OCI-LY1 (cell line): ENCODE data around the gene RASGRF1.

Experiments used
- H2AFZ ChIP-seq: fragments of 200-600 bp; sonication (generic), shearing (Covaris generic); 2 replicates; pipeline ENCODE4 v1.6.0; 2014; ENCODE audit warnings: antibody characterized with exemption, mild to moderate bottlenecking, low read length
- H3F3A ChIP-seq: fragments of 200-600 bp; sonication (generic), shearing (Covaris generic); 2 replicates; pipeline ENCODE4 v1.6.0; 2014; ENCODE audit warnings: mild to moderate bottlenecking, antibody characterized with exemption, low read length, moderate library complexity; ENCODE audit not compliant: insufficient read depth
- H3K27ac ChIP-seq: fragments of 200-600 bp; sonication (generic); 2 replicates; pipeline ENCODE4 v1.5.1; 2014; ENCODE audit warnings: low read length, mixed run types, mild to moderate bottlenecking, low read depth; ENCODE audit not compliant: poor library complexity, severe bottlenecking
- H3K27me3 ChIP-seq: fragments of 200-600 bp; sonication (generic); 2 replicates; pipeline ENCODE4 v1.6.0; 2014; ENCODE audit warnings: antibody characterized with exemption, mild to moderate bottlenecking, low read length, moderate library complexity; ENCODE audit not compliant: insufficient read depth
- H3K36me3 ChIP-seq: fragments of 200-600 bp; sonication (generic); 2 replicates; pipeline ENCODE4 v1.6.1; 2014; ENCODE audit warnings: mild to moderate bottlenecking, antibody characterized with exemption, low read length, moderate library complexity, mixed read lengths; ENCODE audit not compliant: insufficient read depth
- H3K4me1 ChIP-seq: fragments of 200-600 bp; sonication (generic); 2 replicates; pipeline ENCODE4 v1.5.1; 2014; ENCODE audit warnings: mild to moderate bottlenecking, low read length, moderate library complexity; ENCODE audit not compliant: insufficient read depth, severe bottlenecking
- H3K4me2 ChIP-seq: fragments of 200-600 bp; sonication (generic), shearing (Covaris generic); 2 replicates; pipeline ENCODE4 v1.6.1; 2014; ENCODE audit warnings: low read length
- H3K4me3 ChIP-seq: fragments of 200-600 bp; sonication (generic); 2 replicates; pipeline ENCODE4 v1.5.1; 2014; ENCODE audit warnings: low read length, low read depth, mild to moderate bottlenecking, mixed read lengths; ENCODE audit not compliant: poor library complexity, severe bottlenecking
- H3K79me2 ChIP-seq: fragments of 200-600 bp; shearing (Covaris generic); 2 replicates; pipeline ENCODE4 v1.6.1; 2016; ENCODE audit warnings: mixed run types, low read length, mixed read lengths; ENCODE audit not compliant: insufficient read depth
- H3K9ac ChIP-seq: fragments of 200-600 bp; sonication (generic), shearing (Covaris generic); 2 replicates; pipeline ENCODE4 v1.6.1; 2014; ENCODE audit warnings: mild to moderate bottlenecking, low read length, mixed read lengths
- H3K9me2 ChIP-seq: fragments of 200-600 bp; sonication (generic), shearing (Covaris generic); 2 replicates; pipeline ENCODE4 v1.6.1; 2014; ENCODE audit warnings: low read depth, mild to moderate bottlenecking, low read length, mixed read lengths
- H3K9me3 ChIP-seq: fragments of 200-600 bp; shearing (Covaris generic); 2 replicates; pipeline ENCODE4 v1.6.1; 2014; ENCODE audit warnings: low read length, mixed read lengths
- H4K20me1 ChIP-seq: fragments of 200-600 bp; sonication (generic), shearing (Covaris generic); 2 replicates; pipeline ENCODE4 v1.6.0; 2016; ENCODE audit warnings: mild to moderate bottlenecking, low read length; ENCODE audit not compliant: insufficient read depth
- EZH2 ChIP-seq: fragments of 200-600 bp; sonication (generic), shearing (Covaris generic); IDR thresholded peaks from 2 replicates; pipeline ENCODE4 v1.8.0; 2017; ENCODE audit warnings: borderline replicate concordance, mixed run types, mild to moderate bottlenecking, antibody characterized with exemption, low read length, moderate library complexity, mixed read lengths
- TF ChIP-seq, protein P1 (sequence below): fragments of 200-600 bp; sonication (generic), shearing (Covaris generic); IDR thresholded peaks from 2 replicates; pipeline ENCODE4 v1.5.1; 2017; ENCODE audit warnings: mild to moderate bottlenecking, antibody characterized with exemption, low read length, moderate library complexity, mixed read lengths

Gene RASGRF1

DNA sequence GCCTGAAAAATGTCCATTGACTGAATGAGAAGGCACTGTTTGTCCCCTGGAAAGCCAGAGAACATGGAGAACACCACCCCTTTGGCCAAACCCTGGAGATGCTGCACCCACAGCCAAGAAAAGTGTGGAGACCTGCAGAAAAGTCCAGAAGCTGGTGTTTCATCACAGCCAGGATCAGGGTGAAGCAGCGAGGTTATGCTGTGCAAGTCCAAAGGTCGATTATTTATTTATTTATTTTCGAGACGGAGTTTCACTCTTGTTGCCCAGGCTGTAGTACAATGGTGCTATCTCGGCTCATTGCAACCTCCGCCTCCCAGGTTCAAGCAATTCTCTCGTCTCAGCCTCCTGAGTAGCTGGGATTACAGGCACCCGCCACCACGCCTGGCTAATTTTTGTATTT lies 140.2 kb downstream of the RASGRF1 start:
- peaks cover 12% of the 10 kb centered on the region for H3K4me1 ChIP-seq
- no peaks in the 10 kb centered on the region for H3K36me3 ChIP-seq
- no peak overlapping the region for H2AFZ ChIP-seq
- H4K20me1 ChIP-seq, result no peaks in the 10 kb centered on the region
- H3K9ac ChIP-seq, result no peak overlapping the region
- no peak overlapping the region for H3K27ac ChIP-seq
- no peaks in the 10 kb centered on the region for H3K79me2 ChIP-seq
- H3K4me2 ChIP-seq, result no peak overlapping the region
- H3K27me3 ChIP-seq, result no peaks in the 10 kb centered on the region
- H3F3A ChIP-seq, result no peaks in the 10 kb centered on the region
- no peak for TF ChIP-seq EZH2
- TF ChIP-seq, protein P1, sequence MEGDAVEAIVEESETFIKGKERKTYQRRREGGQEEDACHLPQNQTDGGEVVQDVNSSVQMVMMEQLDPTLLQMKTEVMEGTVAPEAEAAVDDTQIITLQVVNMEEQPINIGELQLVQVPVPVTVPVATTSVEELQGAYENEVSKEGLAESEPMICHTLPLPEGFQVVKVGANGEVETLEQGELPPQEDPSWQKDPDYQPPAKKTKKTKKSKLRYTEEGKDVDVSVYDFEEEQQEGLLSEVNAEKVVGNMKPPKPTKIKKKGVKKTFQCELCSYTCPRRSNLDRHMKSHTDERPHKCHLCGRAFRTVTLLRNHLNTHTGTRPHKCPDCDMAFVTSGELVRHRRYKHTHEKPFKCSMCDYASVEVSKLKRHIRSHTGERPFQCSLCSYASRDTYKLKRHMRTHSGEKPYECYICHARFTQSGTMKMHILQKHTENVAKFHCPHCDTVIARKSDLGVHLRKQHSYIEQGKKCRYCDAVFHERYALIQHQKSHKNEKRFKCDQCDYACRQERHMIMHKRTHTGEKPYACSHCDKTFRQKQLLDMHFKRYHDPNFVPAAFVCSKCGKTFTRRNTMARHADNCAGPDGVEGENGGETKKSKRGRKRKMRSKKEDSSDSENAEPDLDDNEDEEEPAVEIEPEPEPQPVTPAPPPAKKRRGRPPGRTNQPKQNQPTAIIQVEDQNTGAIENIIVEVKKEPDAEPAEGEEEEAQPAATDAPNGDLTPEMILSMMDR, result no peak
- H3K4me3 ChIP-seq, result no peak overlapping the region
- H3K9me3 ChIP-seq, result no peaks in the 10 kb centered on the region
- H3K9me2 ChIP-seq, result no peaks in the 10 kb centered on the region

DNA sequence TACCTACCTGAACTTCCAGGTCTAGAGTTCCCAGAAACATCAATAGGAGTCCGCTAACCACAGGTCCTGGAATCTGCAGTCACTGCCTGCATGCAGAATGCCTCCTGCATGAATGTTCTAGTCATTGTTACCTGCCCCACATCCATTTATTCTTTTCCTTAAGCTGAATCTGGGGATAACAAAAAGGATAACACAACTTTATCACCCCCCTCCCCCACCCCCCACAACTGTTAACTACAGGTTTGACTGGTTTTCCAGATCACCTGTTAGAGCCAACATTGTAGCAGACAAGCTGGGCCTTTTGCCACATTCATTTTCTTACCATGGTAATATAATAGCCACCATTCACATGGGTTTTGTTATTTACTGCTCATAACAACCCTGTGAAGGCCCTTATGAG lies 141.1 kb downstream of the RASGRF1 start:
- no peak overlapping the region for H2AFZ ChIP-seq
- no peak for TF ChIP-seq EZH2
- TF ChIP-seq, protein P1, result no peak
- H3K9ac ChIP-seq, result no peak overlapping the region
- H3K36me3 ChIP-seq, result no peaks in the 10 kb centered on the region
- peaks cover 14% of the 10 kb centered on the region for H3K4me1 ChIP-seq
- H3F3A ChIP-seq, result no peaks in the 10 kb centered on the region
- H3K27me3 ChIP-seq, result no peaks in the 10 kb centered on the region
- H3K9me3 ChIP-seq, result no peaks in the 10 kb centered on the region
- no peak overlapping the region for H3K4me2 ChIP-seq
- no peak overlapping the region for H3K4me3 ChIP-seq
- no peaks in the 10 kb centered on the region for H4K20me1 ChIP-seq
- H3K27ac ChIP-seq, result no peak overlapping the region
- no peaks in the 10 kb centered on the region for H3K9me2 ChIP-seq
- no peaks in the 10 kb centered on the region for H3K79me2 ChIP-seq

DNA sequence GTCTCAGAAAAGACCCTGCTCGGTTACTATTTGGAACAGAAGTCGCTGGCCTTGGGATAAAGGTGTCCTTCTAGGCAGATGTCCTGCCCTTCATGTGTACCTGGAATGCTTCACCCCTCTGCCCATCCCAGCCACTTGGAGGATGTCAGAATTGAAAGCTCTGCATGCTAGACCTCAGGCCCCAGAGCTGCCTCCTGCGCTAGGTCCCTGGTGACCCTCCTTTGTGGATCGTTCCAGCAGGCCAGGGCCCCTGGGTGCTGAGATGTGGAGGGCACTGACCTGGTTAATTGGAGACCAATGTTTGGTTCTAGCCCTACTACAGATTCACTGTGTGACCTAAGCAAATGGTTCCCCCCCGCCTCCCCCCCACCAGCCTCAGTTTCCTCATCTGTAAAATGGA lies 143.1 kb downstream of the RASGRF1 start:
- no peak overlapping the region for H3K9ac ChIP-seq
- 0 out of 2 replicates have a peak, but pooled peaks cover 3% of the 10 kb centered on the region for H3K79me2 ChIP-seq
- no peaks in the 10 kb centered on the region for H3K9me3 ChIP-seq
- no peak overlapping the region for H3K27ac ChIP-seq
- H3K27me3 ChIP-seq, result no peaks in the 10 kb centered on the region
- no peaks in the 10 kb centered on the region for H3K9me2 ChIP-seq
- H3K4me3 ChIP-seq, result no peak overlapping the region
- H3F3A ChIP-seq, result no peaks in the 10 kb centered on the region
- peaks cover 30% of the 10 kb centered on the region for H3K4me1 ChIP-seq
- TF ChIP-seq, protein P1, result no peak
- TF ChIP-seq EZH2, result no peak
- H2AFZ ChIP-seq, result no peak overlapping the region
- H3K4me2 ChIP-seq, result no peak overlapping the region
- H4K20me1 ChIP-seq, result no peaks in the 10 kb centered on the region
- H3K36me3 ChIP-seq, result peaks cover 4% of the 10 kb centered on the region
